GM19043 (cell line): ENCODE measurements around the gene SLC35G6.
"Not testable (repeated sequence)": the region's sequence is repeated elsewhere in the genome, so short reads cannot be mapped to it uniquely, and the experiment has no call there.

Experiments used
- ATAC-seq: cut with Tn5 transposase; IDR thresholded peaks from one replicate; pipeline ENCODE4 v1.9.1; 2021; ENCODE audit warnings: low read depth; ENCODE audit not compliant: unreplicated experiment

SLC35G6 gene

DNA sequence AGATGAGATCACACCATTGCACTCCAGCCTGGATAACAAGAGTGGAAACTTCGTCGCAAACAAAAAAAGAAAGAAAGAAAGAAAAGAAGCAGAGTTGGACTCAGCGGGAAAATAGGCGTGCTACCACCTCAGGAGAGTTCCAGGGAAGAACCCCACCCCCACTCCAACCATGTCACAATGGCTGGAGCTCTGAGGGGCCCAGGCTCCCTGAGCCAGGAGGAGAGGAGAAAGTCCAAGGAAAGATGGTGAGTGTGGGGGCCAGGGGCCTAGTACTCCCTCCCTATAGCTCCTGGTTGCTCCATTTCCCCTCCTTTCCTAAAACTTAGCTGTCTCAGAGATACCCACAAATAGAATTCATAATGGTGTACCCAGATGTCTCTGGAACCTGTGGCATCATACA lies at the start of gene SLC35G6:
TSS of gene SLC35G6 (plus strand) at position 172 of the 400 bp plus-strand sequence. CDS start at position 243, 71 bp downstream.
- not testable (repeated sequence) for ATAC-seq

- no peak for ATAC-seq
Measured at GRCh38 chr17:7432296-7432695, 49.0 kb upstream of the SLC35G6 start.

DNA sequence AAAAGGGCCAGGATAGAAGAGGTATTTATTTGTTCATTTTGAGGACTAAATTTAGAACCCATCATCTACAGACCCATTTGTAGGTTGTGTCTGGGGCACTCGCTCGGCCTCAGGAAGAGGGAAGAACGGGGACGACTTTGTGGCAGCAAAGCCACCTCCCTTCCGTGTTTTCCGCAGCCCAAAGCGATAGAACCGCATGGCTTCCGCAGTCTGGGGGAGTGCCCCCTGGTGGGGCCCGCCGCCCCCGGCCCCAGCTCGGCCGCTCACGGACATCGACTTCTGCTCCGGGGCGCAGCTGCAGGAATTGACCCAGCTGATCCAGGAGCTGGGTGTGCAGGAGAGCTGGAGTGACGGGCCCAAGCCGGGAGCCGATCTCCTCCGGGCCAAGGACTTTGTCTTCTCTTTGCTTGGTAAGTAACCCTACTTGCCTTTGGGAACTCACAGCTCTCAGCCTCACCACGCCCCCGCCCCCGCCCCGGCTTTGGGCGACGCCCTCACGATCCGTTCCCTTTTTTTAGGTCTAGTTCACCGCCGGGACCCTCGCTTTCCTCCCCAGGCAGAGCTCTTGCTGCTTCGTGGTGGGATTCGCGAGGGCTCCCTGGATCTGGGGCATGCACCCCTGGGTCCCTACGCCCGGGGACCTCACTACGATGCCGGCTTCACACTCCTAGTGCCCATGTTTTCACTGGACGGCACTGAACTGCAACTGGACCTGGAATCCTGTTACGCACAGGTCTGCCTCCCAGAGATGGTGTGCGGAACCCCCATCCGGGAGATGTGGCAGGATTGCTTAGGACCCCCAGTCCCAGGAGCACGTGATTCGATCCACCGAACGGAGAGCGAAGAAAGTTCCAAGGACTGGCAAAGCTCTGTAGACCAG lies 45.3 kb upstream of the SLC35G6 start:
- peak; percentile 9 for ATAC-seq

DNA sequence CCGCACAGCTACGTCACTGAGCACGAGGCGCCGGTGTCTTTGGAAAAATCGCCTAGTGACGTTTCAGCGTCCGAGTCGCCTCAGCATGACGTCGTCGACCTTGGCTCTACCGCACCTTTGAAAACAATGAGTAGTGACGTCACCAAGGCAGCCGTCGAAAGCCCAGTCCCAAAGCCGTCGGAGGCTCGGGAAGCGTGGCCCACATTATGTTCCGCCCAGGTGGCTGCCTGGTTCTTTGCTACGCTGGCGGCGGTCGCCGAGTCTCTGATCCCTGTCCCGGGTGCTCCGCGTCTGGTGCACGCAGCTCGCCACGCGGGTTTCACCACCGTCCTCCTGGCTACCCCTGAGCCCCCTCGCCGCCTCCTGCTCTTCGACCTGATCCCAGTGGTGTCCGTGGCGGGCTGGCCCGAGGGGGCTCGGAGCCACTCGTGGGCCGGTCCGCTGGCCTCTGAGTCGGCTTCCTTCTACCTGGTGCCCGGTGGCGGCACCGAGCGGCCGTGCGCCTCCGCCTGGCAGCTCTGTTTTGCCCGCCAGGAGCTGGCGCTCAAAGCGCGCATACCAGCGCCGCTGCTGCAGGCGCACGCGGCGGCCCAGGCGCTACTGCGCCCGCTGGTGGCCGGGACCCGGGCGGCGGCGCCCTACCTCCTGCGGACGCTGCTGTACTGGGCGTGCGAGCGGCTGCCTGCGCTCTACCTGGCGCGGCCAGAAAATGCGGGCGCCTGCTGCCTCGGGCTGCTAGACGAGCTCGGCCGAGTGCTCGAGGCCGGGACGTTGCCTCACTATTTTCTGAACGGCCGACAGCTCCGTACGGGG lies 44.5 kb upstream of the SLC35G6 start:
- ATAC-seq = no peak

- ATAC-seq = no peak
Measured at GRCh38 chr17:7437369-7437863, 43.8 kb upstream of the SLC35G6 start.

DNA sequence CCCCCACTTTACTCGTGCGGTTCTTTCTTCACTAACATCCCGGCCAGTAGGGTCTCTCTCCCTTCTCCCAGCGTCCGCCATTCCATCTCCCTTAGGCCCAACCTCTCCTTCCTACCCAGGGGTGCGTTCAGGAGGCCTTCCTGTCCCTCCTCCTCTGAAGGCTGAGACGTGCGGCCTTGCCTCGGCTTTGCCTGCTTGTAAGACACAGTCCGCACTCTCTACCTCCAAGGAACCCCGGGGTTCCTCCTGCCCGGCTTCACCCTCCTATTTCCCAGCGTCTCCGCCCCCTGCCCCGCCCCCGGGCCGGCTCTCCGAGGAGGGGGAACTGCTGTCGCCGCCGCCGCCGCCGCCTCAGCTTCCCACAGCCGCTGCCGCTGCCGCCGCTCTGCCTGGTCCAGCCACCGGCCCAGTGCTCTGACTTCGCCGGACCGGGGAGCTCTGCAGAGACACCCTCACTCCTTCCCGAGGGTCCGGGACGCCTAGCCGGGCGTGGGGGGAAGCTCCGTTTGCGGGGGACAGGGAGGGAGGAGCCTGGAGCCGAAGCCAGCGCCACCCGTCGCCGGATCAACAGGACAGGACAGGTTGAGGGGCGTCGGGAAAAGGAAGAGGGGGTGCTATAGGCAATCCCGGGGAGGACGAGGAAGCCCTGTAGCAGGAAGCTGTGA lies 43.2 kb upstream of the SLC35G6 start:
- no peak for ATAC-seq

DNA sequence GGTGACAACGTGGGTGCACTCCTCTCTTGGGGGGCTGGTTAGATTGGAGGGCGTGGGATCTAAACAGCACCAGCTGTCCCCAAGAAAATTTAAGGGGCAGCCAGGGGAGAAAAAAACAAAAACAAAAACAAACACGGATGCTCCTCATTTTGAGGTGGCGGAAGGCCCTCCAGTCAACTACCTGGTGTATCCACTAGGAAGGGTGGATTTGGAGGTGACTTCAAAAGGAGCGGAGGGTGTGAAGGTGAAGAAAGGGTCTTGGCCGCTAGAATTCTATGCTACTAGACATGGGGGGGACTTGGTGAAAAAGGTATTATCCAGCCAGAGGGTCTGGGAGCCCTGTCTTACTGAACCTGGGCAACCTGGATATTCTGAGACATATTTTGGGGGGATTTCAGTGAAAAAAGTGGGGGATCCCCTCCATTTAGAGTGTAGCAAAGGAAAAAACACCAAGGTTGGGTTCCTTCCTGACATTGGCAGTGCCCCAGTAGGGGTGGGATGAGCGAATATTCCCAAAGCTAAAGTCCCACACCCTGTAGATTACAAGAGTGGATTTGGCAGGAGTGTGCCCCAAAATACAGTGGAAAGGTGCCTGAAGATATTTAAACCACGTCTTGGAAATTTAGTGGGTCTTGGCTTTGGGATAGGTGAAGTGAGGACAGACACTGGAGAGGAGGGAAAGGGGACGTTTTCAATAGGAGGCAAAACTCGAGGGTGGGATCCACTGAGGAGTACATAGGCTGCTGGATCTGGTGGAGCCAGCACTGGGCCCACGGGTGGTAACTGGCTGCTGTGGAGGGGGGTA lies 42.4 kb upstream of the SLC35G6 start:
- no peak for ATAC-seq

GRCh38 chr17:7439462-7440112 lies 41.7 kb upstream of the SLC35G6 start, which contains the start of gene FGF11:
Gene FGF11, plus strand, starts transcription at chr17:7439512. Its CDS starts 109 bp downstream, at chr17:7439621.
- no peak for ATAC-seq

GRCh38 chr17:7440113-7440833 lies 41.0 kb upstream of the SLC35G6 start:
- ATAC-seq = no peak

DNA sequence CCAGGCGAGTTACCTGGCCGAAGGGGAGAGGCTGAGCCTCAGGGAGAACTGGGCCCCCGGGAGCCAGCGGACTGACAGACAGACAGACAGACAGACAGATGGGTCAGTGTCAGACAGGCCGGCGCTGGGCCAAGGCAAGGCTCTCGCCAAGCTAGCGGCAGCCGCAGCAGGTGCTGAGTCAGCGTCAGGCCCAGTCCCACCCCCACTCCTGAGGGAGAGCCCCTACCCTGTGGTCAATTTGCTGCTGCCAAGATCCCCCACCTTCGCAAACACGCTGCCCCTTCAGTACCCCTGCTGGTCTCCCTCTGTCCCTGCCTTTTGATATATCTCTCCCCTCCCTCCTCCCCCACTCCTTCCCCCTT lies 40.4 kb upstream of the SLC35G6 start:
- no peak for ATAC-seq

- no peak for ATAC-seq
Measured at GRCh38 chr17:7441266-7441665, 40.0 kb upstream of the SLC35G6 start.

DNA sequence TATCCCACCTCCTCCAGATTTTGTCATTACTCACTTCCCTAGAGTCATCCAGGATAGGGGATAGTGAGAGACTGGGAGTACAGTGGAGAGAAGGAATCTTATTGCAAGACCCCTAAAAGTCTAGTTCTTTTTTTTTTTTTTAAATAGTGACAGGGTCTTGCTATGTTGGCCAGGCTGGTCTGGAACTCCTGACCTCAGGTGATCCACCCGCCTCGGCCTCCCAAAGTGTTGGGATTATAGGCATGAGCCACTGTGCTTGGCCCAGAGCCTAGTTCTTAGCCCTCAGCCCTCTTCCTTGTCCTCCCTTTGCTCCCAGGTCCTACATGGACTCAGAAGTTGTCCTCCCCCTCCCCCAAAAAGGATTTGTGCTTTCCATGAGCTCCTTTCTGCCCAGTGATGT lies 39.1 kb upstream of the SLC35G6 start:
- no peak for ATAC-seq

DNA sequence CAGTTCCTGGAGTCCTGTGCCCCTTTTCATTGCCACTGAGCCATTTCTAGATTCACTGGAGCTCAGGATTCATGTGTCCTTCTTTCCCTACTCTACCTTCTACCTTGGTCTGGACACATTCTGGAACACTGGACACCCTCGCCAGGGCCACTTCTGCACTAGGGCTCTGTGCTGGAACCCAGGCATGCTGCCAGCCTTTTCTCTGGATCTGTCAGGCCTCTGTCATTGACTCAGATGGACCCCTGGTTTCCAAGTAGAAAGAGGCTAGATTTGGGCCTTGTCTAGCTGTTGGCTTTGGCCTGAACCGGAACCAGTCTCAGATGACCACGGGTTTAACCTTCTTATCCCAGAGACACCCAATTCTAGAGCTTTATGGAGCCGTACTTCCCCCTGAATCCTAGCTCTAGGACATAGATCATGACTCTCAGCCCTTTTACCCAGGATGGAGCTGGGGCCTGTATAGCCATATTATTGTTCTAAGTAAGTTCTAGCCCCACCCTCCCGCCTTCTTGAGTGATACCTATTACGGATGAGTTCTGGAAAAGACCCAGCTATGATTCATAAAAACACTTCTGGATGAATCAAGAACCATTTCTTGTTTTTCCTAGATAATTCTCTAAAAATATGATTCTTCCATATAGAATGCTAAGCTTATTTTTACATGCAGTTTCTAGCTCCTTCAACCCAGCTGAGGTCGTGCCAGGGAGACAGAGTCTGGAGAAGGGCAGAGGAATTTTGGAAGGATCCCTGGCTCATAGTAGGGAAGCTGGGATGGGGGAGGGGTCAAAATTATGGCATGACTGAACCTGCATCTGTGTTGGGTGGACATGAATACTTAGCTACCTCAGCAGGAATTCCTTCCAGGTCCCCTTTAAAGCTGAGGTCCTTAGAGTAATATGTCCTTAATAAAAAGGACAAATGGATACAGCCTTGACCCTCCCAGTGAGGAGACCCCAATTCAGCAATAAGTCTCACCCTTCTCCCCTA lies 37.5 kb upstream of the SLC35G6 start:
- no peak for ATAC-seq

- ATAC-seq = no peak
Measured at GRCh38 chr17:7444682-7445618, 36.3 kb upstream of the SLC35G6 start, which contains the start of gene CHRNB1. Gene CHRNB1, plus strand, starts transcription at chr17:7445061. Its CDS starts 67 bp downstream, at chr17:7445128.

DNA sequence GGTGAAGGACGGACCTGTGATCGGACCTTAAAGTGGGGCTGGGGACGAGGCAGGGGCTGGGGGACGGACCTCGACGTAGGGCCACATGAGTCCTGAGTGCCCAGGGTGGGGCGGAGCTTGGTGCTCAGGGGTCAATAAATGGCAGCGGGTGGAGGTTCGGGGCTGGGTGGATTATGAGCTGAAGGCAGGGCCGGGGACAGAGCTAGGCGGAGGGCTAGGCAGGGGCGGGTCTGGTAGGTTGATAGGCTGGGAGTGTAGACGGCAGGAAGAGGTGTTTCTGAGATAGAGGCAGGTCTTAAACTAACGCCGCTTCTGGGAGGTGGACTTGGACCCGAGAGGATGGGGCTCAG lies 35.7 kb upstream of the SLC35G6 start:
- ATAC-seq = no peak

DNA sequence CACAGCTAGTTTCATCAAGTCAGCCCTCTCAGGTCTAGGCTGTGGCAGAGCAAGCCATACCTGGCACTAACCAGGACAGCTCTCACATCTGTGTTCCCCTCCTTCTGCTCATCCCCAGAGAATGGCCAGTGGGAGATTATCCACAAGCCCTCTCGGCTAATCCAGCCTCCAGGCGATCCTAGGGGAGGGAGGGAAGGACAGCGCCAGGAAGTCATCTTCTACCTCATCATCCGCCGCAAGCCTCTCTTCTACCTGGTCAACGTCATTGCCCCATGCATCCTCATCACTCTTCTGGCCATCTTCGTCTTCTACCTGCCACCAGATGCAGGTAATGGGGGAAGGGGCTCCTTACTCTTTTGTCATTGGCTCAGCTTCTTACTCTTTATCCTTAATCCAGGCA lies 32.8 kb upstream of the SLC35G6 start:
- ATAC-seq = no peak
